ENCODE measurements around the gene MLH1. TPM values are rescaled to one million over a fixed set of nuclear protein-coding genes. Genes with fewer than 3 reads are reported as not detected.

Gene MLH1
- total and polyA plus RNA-seq, 10 of the 15 experiments (the other 5 are each of a cell fraction or from before 2014, with no cell fraction given), result 58.6 to 109 (median 81.4) TPM

GRCh38 chr3:37068031-37068430, 74.7 kb downstream of the MLH1 start:
- CTCF ChIA-PET, result interaction anchor here (0.6 to 1.1 kb wide), 2 partner anchors 8 to 771 kb away, joined by 4 read pairs; no protein-coding TSS in a partner anchor
- Histone ChIP-seq H3K4me3 (no peak overlapping the region), H3K4me1 (ENCODE audit: control insufficient read depth, insufficient read depth, low read length) (no peaks in the 10 kb centered on the region), H3K79me2 (ENCODE audit: control insufficient read depth, insufficient read depth, low read length) (no peaks in the 10 kb centered on the region), H3K27me3 (replicated peaks in 1 of 2; ENCODE audit: control insufficient read depth in 2 of 2, insufficient read depth in 2 of 2, low read length in 1 of 2) (no peaks in the 10 kb centered on the region), H4K20me1 (ENCODE audit: control insufficient read depth, insufficient read depth) (no peaks in the 10 kb centered on the region), H3K4me2 (ENCODE audit: control insufficient read depth, insufficient read depth) (no peak overlapping the region), H3K9ac (ENCODE audit: control insufficient read depth, insufficient read depth, low read length) (no peak overlapping the region), H3K27ac (ENCODE audit: control insufficient read depth, insufficient read depth) (no peak overlapping the region), H3K9me3 (replicated peaks; ENCODE audit: control insufficient read depth, insufficient read depth, low read length) (no peaks in the 10 kb centered on the region), H2AFZ (ENCODE audit: control insufficient read depth, low read depth, low read length) (no peak overlapping the region), H3K36me3 (ENCODE audit: control insufficient read depth in 2 of 2, insufficient read depth in 2 of 2, low read length in 1 of 2) (peaks cover 0 to 7% of the 10 kb centered on the region in 2 experiments; a peak in 3 of 4 replicates)
- in situ Hi-C loops (cut with MboI), result no loop called here
- FAIRE-seq (no peak), ATAC-seq (no peak), DNase-seq (ENCODE audit: low read depth, low spot score) (no peak)
- SMC1A ChIA-PET (ENCODE audit: uncharacterized antibody, unreplicated experiment), result no interaction called here
- POLR2A ChIA-PET, result no interaction called here
- RAD21 ChIA-PET (ENCODE audit: unreplicated experiment), result no interaction called here
- intact Hi-C loops (cut with micrococcal nuclease; ENCODE audit: unreplicated experiment), result loop anchor here (5.0 kb wide), 1 partner anchor 144 kb away; no protein-coding TSS in a partner anchor
- BruUV-seq (replicated peaks), result no TSS peak
- WGBS (ENCODE audit: insufficient coverage, insufficient replicate concordance, low lambda C conversion rate, missing lambda C conversion rate), result 100% methylated on average over 1 of the region's 1 CpG
- TF ChIP-seq NFYB (IDR thresholded peaks at IDR 0.05; ENCODE audit: insufficient read depth, low read depth, low read length) (no peak), RB1 (IDR thresholded peaks at IDR 0.05; ENCODE audit: borderline replicate concordance) (no peak), HSF1 (IDR thresholded peaks at IDR 0.05; ENCODE audit: low read depth, low read length) (no peak), ZBTB11 (CRISPR knock-in tag; IDR thresholded peaks at IDR 0.05) (no peak), ZBTB4 (CRISPR knock-in tag; IDR thresholded peaks at IDR 0.05) (no peak), USF2 (IDR thresholded peaks at IDR 0.05; ENCODE audit: borderline replicate concordance, low read depth, low read length) (no peak), CBX5 (IDR thresholded peaks at IDR 0.05; ENCODE audit: low read depth) (no peak), WRNIP1 (IDR thresholded peaks at IDR 0.05; ENCODE audit: borderline replicate concordance, low read depth, low read length) (no peak), FOXK2 (IDR thresholded peaks at IDR 0.05) (no peak), ZNF622 (IDR thresholded peaks at IDR 0.05) (no peak), SREBF1 (IDR thresholded peaks at IDR 0.05; ENCODE audit: low read length) (no peak), PKNOX1 (IDR thresholded peaks at IDR 0.05) (no peak), NR2F1 (conservative IDR thresholded peaks at IDR 0.05) (no peak), SMARCA5 (IDR thresholded peaks at IDR 0.05) (no peak), ZNF384 (IDR thresholded peaks at IDR 0.05; ENCODE audit: borderline replicate concordance, low read depth, low read length) (no peak)

All from GM12878 (cell line).